Heart left ventricle (tissue), 16 donors: ENCODE results near the gene PURB. TPM values are rescaled to one million over a fixed set of nuclear protein-coding genes. Genes with fewer than 3 reads are reported as not detected.

ENCODE experiments used
- ATAC-seq, 4 donors: fragments of 200-7000 bp; cut with Tn5 transposase; one replicate each; pipeline ENCODE4 v1.9.1; 2020 to 2022; ENCODE audit warnings: moderate library complexity in 4 of 4, mild to moderate bottlenecking in 3 of 4, moderate number of reproducible peaks in 1 of 4
- DNase-seq, 5 donors: peaks; one replicate each; pipeline ENCODE4 v3.0.0-alpha.2; 2020
- H3K27ac ChIP-seq, 12 donors: fragments of 200-600 bp; sonication (generic) in 4 of 12; one replicate each; pipeline versions ENCODE4 v1.5.0 to v1.8.0; 2016 to 2022; ENCODE audit warnings: mild to moderate bottlenecking in 2 of 12
- H3K27me3 ChIP-seq, 9 donors: fragments of 200-600 bp; sonication (generic) in 2 of 9; one replicate each; pipeline versions ENCODE4 v1.5.1 to v1.8.0; 2016 to 2022; ENCODE audit warnings: mild to moderate bottlenecking in 3 of 9
- H3K36me3 ChIP-seq, 9 donors: fragments of 200-600 bp; sonication (generic) in 2 of 9; one replicate each; pipeline versions ENCODE4 v1.5.0 to v1.8.0; 2018 to 2022; ENCODE audit warnings: mild to moderate bottlenecking in 2 of 9
- H3K4me1 ChIP-seq, 12 donors: fragments of 200-600 bp; sonication (generic) in 4 of 12; one replicate each; pipeline versions ENCODE4 v1.5.0 to v1.8.0; 2016 to 2022; ENCODE audit warnings: mild to moderate bottlenecking in 3 of 12
- H3K4me3 ChIP-seq, 12 donors: fragments of 200-600 bp; sonication (generic) in 4 of 12; one replicate each; pipeline versions ENCODE4 v1.5.0 to v1.8.0; 2017 to 2022; ENCODE audit warnings: mild to moderate bottlenecking in 9 of 12, moderate library complexity in 4 of 12
- H3K9me3 ChIP-seq, 12 donors: fragments of 200-600 bp; sonication (generic) in 4 of 12; one replicate each; pipeline versions ENCODE4 v1.5.0 to v1.8.0; 2016 to 2022; ENCODE audit warnings: mild to moderate bottlenecking in 1 of 12
- POLR2A ChIP-seq, 2 donors: fragments of 450-650 bp; IDR thresholded peaks; one replicate each; pipeline ENCODE4 v1.6.1; 2017; ENCODE audit warnings: antibody characterized with exemption in 2 of 2, mild to moderate bottlenecking in 2 of 2, moderate library complexity in 2 of 2
- WGBS, 4 donors: extraction: QIAGEN DNeasy Blood & Tissue Kit in 2 of 4; methylation state at CpG; one replicate each; pipeline versions ENCODE4 v1.1.5 to v1.1.7; 2013 to 2018; 5-methylcytosine and 5-hydroxymethylcytosine counted together
- intact Hi-C, 10 donors: fragments of 100-400 bp; cut with DNase I; formaldehyde crosslinking; loops; one replicate each; pipeline versions ENCODE4 v1.11.1 to v1.14.2; 2022
- polyA plus RNA-seq, 2 donors: library from polyadenylated mRNA; stranded (reverse); fragments of 200-250 nt; gene quantifications; one replicate each; pipeline ENCODE4 v1.2.3, GENCODE V29; 2013
- total RNA-seq, 9 donors: library from RNA; depleted of rRNA in 2 of 9; stranded (reverse); fragments of >200 nt in 2 of 9; fragmentation: NEBNext Ultra II Directional in 3 of 9; extraction: Animal tissue kit (Norgen Biotek cat#: 25700) in 3 of 9; gene quantifications; one replicate each; pipeline versions ENCODE4 v1.1.0 to v1.2.4, GENCODE V29; 2016 to 2023
- TF ChIP-seq, protein P1 (sequence below), 12 donors: fragments of 200-600 bp; sonication (generic) in 4 of 12; IDR thresholded peaks; one replicate each; pipeline versions ENCODE4 v1.5.0 to v1.8.0; 2018 to 2022; ENCODE audit warnings: antibody characterized with exemption in 12 of 12, mild to moderate bottlenecking in 5 of 12
- donor health status: ischemic (EF 13 %, LVEDD 7.1; RV severe dilation, severe dysfunction).
- donor health status: healthy with polysubstance abuse.
- donor health status: DM: no; HTN: yes; CAD: no.
- donor health status: DM: no; HTN: no; CAD: no.
- donor health status: ischemic (EF 25% LVEDD 6.9; RV normal size, moderate dysfunction).
- donor health status: ischemic (EF 25% LVEDD 5.7; RV mildly dilated, moderate dysfunction).
- donor health status: healthy.
- donor health status: DM: yes; HTN: yes; CAD: no.
- donor health status: ischemic (EF 35%, LVEDD 5.7; RV mildly dilated, moderate dysfunction).
- donor health status: nonischemic (EF 11% LVEDD 7.7; RV severe dilation, severe dysfunction).
- donor health status: DM: yes; HTN: yes; CAD: no.
- donor health status: PGD.
- donor health status: ischemic (EF 29% LVEDD 5.4; RV normal size, mild dysfunction).
- donor health status: nonischemic (EF 23%, LVEDD 6.1; RV moderate dilation, normal function).

The PURB gene
- total and polyA plus RNA-seq, 11 donors: 5.5 to 19.4 (median 15.7) TPM

DNA sequence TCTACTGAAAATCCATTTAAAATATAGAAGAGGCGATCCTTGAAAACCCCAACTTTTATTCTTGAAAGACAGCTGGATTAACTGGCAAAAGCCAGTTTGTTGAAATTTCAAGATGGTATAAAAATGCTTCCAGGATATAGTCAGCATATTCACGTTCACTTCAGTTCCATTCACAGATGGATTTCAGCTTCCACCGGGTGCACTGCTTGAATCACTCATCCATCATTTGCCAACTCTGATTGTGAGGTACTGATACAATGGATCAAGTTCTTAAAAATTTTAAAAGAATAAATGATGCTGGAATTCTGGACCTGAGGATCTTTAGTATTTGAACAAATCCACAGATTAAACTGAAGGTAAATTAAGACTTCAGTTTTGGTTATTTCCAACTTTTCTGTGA, 2.4 kb downstream of the PURB start:
- Histone ChIP-seq H3K36me3 (peaks cover 0 to 21% (median 8%) of the 10 kb centered on the region in 9 donors), H3K27me3 (no peaks in the 10 kb centered on the region), H3K9me3 (no peaks in the 10 kb centered on the region), H3K27ac (peak overlapping the region in 1 of 12 donors; percentile 99), H3K4me1 (peaks cover 8 to 76% (median 58%) of the 10 kb centered on the region in 12 donors), H3K4me3 (peak overlapping the region in 10 of 12 donors; percentile 16 to 99 (median 90))
- DNase-seq: no peak
- TF ChIP-seq POLR2A (IDR thresholded peaks at IDR 0.05): no peak
- TF ChIP-seq, protein P1, sequence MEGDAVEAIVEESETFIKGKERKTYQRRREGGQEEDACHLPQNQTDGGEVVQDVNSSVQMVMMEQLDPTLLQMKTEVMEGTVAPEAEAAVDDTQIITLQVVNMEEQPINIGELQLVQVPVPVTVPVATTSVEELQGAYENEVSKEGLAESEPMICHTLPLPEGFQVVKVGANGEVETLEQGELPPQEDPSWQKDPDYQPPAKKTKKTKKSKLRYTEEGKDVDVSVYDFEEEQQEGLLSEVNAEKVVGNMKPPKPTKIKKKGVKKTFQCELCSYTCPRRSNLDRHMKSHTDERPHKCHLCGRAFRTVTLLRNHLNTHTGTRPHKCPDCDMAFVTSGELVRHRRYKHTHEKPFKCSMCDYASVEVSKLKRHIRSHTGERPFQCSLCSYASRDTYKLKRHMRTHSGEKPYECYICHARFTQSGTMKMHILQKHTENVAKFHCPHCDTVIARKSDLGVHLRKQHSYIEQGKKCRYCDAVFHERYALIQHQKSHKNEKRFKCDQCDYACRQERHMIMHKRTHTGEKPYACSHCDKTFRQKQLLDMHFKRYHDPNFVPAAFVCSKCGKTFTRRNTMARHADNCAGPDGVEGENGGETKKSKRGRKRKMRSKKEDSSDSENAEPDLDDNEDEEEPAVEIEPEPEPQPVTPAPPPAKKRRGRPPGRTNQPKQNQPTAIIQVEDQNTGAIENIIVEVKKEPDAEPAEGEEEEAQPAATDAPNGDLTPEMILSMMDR (IDR thresholded peaks at IDR 0.05): no peak
- ATAC-seq: no peak
- intact Hi-C loops: loop anchor here in 3 of 10 donors (5.0 to 10.0 kb wide), 3 partner anchors 36 to 232 kb away; partner anchors contain the start of genes H2AZ2 (in 1 of the 3) and TBRG4 (in 1 of the 3)
- WGBS, 4 donors: 41 to 48% (median 44%) methylated on average over 3 of the region's 3 CpGs

DNA sequence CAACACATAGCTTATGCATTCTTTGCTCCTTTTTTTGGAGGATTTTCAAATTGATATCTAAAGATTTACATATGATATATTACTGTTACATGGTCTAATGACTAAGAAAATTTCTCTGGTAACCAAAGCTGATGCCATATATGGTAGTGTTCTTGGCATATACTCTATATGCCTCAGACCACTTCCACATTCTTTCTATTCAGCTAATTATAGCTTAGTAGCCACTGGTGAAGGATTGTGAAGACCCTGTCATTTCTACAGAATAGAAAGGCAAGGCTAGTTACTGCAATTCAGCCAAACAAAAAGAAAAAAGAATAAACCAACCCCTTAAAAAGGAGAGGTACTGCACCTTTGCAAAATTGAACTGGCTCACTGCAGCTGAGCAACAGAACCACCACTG, 3.7 kb downstream of the PURB start:
- DNase-seq (no peak), ATAC-seq (no peak)
- TF ChIP-seq, protein P1 (IDR thresholded peaks at IDR 0.05): no peak
- no peak for TF ChIP-seq POLR2A (IDR thresholded peaks at IDR 0.05)
- intact Hi-C loops: loop anchor here in 3 of 10 donors (5.0 to 10.0 kb wide), 3 partner anchors 34 to 233 kb away; partner anchors contain the start of genes H2AZ2 (in 1 of the 3) and TBRG4 (in 1 of the 3)
- H3K4me1 ChIP-seq: peaks cover 8 to 79% (median 59%) of the 10 kb centered on the region in 12 donors
- peak overlapping the region in 8 of 12 donors; percentile 1 to 63 (median 13) for H3K27ac ChIP-seq
- no peaks in the 10 kb centered on the region for H3K9me3 ChIP-seq
- no peaks in the 10 kb centered on the region for H3K27me3 ChIP-seq
- peaks cover 0 to 21% (median 8%) of the 10 kb centered on the region in 9 donors for H3K36me3 ChIP-seq
- peak overlapping the region in 10 of 12 donors; percentile 16 to 99 (median 90) for H3K4me3 ChIP-seq

- H3K9me3 ChIP-seq: no peaks in the 10 kb centered on the region
- H3K4me1 ChIP-seq: peaks cover 8 to 74% (median 56%) of the 10 kb centered on the region in 12 donors
- ATAC-seq (no peak), DNase-seq (no peak)
- intact Hi-C loops: loop anchor here in 3 of 10 donors (5.0 to 10.0 kb wide), 3 partner anchors 34 to 234 kb away; partner anchors contain the start of genes H2AZ2 (in 1 of the 3) and TBRG4 (in 1 of the 3)
- TF ChIP-seq, protein P1 (IDR thresholded peaks at IDR 0.05): no peak
- no peak for TF ChIP-seq POLR2A (IDR thresholded peaks at IDR 0.05)
- 3 to 17% (median 4%) methylated on average over 1 of the region's 1 CpG for WGBS, 4 donors
- H3K36me3 ChIP-seq: peaks cover 0 to 21% (median 8%) of the 10 kb centered on the region in 9 donors
- H3K27ac ChIP-seq: peak overlapping the region in 6 of 12 donors; percentile 1 to 63 (median 16)
- H3K27me3 ChIP-seq: no peaks in the 10 kb centered on the region
- peak overlapping the region in 9 of 12 donors; percentile 75 to 99 (median 91) for H3K4me3 ChIP-seq
Measured at GRCh38 chr7:44881066-44881600, 4.2 kb downstream of the PURB start.

GRCh38 chr7:44880317-44881018, 4.9 kb downstream of the PURB start:
- no peaks in the 10 kb centered on the region for H3K9me3 ChIP-seq
- H3K4me1 ChIP-seq: peaks cover 8 to 70% (median 54%) of the 10 kb centered on the region in 12 donors
- ATAC-seq (no peak), DNase-seq (no peak)
- peak overlapping the region in 2 of 12 donors; percentile 15 to 63 for H3K27ac ChIP-seq
- no peaks in the 10 kb centered on the region for H3K27me3 ChIP-seq
- TF ChIP-seq POLR2A (IDR thresholded peaks at IDR 0.05): no peak
- TF ChIP-seq, protein P1 (IDR thresholded peaks at IDR 0.05): no peak
- H3K36me3 ChIP-seq: peaks cover 0 to 21% (median 8%) of the 10 kb centered on the region in 9 donors
- WGBS, 4 donors: 18 to 32% (median 23%) methylated on average over 4 of the region's 4 CpGs
- intact Hi-C loops: loop anchor here in 3 of 10 donors (5.0 to 10.0 kb wide), 3 partner anchors 33 to 234 kb away; partner anchors contain the start of genes H2AZ2 (in 1 of the 3) and TBRG4 (in 1 of the 3)
- peak overlapping the region in 9 of 12 donors; percentile 75 to 99 (median 91) for H3K4me3 ChIP-seq
